Activated CD4-positive, alpha-beta T cell treated with anti-CD3 and anti-CD28 coated beads for 1 hour (primary cell): Measurements from ENCODE around the gene SEMA4B.
"Not testable (repeated sequence)": the region's sequence is repeated elsewhere in the genome, so short reads cannot be mapped to it uniquely, and the experiment has no call there.

ENCODE experiments used
- DNase-seq: peaks from one replicate; pipeline ENCODE4 v3.0.0-alpha.2; 2020

The SEMA4B gene, protein sequence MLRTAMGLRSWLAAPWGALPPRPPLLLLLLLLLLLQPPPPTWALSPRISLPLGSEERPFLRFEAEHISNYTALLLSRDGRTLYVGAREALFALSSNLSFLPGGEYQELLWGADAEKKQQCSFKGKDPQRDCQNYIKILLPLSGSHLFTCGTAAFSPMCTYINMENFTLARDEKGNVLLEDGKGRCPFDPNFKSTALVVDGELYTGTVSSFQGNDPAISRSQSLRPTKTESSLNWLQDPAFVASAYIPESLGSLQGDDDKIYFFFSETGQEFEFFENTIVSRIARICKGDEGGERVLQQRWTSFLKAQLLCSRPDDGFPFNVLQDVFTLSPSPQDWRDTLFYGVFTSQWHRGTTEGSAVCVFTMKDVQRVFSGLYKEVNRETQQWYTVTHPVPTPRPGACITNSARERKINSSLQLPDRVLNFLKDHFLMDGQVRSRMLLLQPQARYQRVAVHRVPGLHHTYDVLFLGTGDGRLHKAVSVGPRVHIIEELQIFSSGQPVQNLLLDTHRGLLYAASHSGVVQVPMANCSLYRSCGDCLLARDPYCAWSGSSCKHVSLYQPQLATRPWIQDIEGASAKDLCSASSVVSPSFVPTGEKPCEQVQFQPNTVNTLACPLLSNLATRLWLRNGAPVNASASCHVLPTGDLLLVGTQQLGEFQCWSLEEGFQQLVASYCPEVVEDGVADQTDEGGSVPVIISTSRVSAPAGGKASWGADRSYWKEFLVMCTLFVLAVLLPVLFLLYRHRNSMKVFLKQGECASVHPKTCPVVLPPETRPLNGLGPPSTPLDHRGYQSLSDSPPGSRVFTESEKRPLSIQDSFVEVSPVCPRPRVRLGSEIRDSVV

DNA sequence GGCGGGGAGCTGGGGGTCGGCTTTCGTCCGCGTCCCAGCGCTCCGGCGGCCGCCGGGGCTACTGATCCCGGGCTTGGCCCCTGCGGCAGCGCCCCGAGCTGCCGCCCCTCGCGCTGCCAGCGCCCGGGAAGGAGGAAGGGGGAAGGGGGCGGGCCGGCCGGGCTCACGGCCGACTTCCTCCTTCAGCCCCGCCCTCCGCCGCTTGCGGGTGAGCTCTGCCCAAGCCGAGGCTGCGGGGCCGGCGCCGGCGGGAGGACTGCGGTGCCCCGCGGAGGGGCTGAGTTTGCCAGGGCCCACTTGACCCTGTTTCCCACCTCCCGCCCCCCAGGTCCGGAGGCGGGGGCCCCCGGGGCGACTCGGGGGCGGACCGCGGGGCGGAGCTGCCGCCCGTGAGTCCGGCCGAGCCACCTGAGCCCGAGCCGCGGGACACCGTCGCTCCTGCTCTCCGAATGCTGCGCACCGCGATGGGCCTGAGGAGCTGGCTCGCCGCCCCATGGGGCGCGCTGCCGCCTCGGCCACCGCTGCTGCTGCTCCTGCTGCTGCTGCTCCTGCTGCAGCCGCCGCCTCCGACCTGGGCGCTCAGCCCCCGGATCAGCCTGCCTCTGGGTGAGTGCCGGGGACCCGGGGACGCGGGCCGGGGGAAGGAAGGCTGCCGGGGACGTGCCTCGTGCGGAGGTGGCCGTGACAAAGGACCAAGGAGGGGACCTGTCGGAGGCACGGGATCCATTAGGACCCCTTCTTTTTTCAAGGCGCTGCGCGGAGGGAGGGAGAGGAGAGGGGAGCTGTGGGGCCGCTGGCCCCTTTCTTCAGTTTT is at the start of gene SEMA4B:
Gene SEMA4B, plus strand, starts transcription at position 201 of the 814 bp plus-strand sequence. Its CDS starts 249 bp downstream, at position 450.
- DNase-seq = peak; percentile 43

DNA sequence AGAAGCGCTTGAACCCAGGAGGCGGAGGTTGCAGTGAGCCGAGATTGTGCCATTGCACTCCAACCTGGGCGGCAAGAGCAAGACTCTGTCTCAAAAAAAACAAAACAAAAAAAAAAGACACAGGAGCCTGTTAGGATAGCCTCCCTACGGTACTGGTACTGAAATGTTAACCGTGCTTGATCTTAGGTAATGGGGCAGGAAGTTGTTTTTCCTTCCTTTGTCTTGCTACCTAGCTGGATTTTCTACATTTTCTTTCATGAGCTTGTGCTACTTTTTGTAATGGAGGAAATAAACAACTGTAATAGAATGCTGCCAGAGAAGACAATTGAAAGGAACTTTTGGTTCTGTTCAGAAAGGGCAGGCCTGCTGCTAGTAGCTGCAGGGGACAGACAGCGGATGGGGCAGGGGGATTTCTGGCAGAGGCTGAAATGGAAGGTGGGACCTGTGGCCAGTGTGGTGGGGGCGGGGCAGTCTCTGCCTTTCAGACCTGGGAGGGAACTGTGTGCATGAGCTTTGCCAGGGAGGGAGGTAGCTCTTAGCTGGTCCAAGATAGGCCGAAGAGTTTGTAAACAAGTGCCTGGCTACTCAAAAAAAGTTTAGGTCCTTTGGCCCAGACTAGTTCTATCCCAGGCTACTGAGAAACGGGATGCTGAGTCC is 49.0 kb upstream of the SEMA4B start:
- no peak for DNase-seq

DNA sequence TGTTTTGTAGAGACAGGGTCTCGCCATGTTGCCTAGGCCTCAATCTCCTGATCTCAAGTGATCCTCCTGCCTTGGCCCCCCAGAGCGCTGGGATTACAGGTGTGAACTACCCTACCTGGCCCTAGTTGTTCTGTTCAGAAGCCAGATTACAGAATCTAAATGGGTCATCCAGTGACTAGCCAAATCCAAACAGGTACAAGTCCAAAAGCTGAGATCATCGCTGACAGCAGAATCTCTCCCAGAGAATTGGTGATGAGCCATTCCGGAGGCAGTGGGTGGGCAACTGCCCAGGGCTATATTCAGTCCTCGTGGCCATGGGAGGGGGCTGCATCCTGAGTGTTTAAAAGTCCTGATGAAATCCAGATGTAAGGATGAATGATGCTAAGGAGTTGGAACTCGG is 47.5 kb upstream of the SEMA4B start:
- no peak for DNase-seq

DNA sequence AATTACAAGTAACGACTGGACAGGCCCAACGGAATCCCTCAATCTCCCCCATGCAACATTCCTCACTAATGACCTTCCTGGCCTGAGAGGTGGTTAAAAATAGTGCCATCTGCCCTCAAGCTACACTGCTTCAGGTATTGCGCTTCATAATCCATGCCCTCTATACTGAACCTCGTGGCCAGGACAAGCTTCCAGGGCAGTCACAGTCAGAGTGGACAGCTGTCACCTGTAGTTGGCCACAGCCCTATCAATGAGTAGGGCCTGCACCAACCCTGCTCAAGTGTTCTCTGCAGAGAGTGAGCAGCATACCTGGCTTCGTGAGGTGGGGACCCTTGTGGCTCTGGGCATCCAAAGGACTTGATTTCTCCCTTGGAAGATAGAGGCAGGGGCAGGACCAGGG is 46.9 kb upstream of the SEMA4B start:
- DNase-seq = no peak

DNA sequence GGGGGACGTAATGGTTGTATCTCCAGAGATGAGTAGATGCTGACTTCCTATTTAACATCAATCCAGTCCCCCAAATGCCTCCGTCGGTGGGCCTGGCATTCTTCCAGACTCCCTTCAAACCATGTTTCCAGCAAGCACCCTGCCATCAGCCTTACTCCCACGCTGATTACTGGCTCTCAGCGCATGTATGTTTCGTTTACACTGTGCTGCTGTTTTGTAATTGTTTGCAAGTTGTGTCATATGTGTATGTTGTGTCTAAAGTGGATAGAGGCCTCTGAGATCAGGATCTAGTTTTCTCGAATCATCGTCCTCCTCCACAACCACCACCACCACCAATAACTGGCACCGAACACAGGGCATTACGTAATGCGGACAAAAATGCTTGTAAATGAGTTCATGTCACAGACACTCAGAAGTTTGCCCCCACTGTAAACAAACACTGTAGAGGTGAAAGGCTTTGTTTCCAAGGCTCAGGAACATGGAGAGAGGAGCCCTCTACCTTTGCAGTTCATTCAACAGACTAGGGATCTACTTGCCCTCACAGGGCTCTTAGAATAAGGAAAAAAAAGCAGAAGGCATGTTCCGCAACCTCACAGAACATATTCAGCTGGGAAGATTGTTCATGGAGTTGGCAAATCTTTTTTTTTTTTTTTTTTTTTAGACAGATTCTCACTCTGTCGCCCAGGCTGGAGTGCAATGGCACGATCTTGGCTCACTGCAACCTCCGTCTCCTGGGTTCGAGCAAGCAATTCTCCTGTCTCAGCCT is 46.1 kb upstream of the SEMA4B start:
- DNase-seq = no peak

DNA sequence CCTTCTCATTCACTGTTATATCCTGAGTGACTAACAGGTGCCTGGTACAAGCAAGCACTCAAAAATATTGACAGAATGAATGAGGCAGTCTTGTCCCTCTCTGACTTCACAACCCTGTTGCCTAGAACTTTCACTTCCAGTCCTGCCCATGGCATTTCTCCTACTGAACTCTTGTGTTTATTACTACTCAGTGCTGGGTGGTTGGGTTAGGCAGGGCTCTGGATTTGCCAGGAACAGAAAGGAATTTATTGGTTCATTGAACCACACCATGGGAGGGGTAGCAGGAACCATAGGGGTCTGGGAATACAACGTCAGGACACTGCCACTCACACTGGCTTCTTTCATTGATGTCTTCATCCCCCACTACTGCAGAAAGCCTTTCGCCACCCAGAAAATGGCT is 41.9 kb upstream of the SEMA4B start:
- no peak for DNase-seq

DNA sequence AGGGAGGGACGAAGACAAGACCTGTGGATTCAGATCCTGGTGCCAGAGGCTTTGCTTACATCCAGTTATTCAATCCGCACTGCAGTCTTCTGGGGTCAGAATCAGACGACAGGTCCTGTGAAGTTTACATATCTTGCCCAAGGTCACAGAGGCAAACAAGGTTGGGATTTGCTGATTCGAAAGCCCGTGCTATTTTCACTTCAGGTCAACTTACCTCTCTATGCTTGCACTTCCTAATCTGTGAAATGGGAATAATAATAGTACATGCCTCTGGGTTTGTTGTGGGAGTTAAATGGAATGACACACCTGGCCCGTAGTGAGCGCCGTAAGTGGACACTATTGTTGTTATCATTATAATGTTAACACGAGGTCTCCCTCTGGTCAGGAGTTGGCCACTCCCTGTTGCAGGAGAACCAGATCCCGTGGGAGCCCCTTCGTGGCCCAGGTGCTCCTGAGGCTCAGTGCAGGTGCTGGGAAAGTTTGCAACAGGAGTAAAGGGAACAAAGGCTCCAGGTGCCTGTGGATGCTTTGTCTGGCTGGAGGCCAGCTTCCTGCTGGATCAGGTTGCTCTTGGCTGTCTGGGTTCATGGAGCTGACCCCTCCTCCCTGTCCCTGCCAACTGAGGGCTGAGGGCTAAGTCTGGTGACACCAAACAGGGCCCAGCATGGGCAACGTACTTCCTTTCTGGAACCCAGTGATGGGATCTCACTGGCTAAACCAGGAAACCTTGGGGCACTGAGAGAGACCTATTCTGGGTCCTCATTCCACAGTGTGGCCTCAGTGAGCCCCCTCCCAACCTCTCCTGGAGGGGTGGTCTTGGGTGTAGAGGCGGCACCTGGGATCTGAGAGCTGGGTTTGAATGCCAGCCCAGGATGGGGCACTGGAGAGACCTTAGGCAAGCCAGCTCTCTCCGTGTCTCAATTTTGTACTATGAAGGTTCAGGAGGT is 40.1 kb upstream of the SEMA4B start:
- DNase-seq = no peak

DNA sequence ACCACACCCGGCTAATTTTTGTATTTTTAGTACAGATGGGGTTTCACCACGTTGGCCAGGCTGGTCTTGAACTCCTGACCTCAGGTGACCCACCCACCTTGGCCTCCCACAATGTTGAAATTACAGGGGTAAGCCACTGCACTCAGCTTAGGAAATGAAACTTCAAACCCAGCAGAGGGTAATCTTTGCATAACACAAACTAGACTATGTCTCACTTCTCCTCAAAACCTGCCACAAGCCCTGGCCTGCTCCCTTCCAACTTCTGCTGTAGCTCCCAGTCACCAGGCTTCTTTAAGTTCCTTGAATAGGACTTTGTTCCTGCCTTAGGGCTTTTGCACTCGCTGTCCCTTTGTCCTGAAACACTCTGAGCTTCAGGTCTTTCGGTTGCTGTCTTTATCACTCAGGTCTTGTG is 39.2 kb upstream of the SEMA4B start:
- DNase-seq = no peak

DNA sequence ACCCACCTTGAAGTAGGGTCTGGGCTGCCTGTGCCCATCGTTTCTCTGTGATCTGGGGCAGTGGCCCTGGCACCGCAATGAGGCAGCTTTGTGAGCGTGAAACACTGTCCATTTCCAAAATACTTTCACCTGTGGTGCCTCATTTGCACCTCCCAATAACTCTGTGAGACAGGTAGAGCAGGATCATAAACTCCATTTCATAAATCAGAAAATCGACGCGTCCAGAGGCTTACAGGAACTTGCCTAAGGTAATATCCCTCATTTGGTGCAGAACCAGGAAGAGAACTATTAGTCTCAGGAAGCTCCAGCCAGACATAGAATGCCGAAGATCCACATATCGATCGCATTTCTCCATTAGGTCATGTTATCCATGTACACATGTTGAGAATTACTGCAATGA is 38.2 kb upstream of the SEMA4B start:
- DNase-seq = no peak

DNA sequence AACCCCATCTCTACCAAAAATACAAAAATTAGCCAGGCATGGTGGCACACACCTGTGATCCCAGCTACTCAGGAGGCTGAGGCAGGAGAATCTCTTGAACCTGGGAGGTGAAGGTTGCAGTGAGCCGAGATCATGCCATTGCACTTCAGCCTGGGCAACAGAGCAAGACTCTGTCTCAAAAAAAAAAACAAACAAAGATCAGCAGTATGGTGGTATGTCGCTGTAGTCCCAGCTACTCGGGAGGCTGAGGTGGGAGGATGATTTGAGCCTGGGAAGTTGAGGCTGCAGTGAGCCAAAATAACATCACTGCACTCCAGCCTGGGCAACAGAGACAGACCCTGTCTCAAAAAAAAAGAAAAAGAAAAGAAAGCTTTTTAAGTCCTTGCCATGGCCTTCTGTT is 36.9 kb upstream of the SEMA4B start:
- DNase-seq = not testable (repeated sequence)

DNA sequence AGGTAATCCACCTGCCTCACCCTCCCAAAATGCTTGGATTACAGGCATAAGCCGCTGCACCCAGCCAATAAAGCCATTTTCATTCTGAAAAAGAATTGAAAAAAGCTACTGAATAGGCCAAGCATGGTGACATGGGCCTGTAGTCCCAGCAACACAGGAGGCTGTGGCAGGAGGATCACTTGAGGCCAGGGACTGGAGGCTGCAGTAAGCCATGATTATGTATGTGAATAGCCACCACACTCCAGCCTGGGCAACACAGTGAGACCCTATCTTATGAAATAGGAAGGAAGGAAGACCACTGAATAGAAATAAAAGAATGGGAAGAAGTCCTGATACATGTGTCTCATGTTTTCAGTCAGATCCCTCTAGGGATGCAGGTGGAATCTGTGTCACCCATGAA is 36.0 kb upstream of the SEMA4B start:
- no peak for DNase-seq

DNA sequence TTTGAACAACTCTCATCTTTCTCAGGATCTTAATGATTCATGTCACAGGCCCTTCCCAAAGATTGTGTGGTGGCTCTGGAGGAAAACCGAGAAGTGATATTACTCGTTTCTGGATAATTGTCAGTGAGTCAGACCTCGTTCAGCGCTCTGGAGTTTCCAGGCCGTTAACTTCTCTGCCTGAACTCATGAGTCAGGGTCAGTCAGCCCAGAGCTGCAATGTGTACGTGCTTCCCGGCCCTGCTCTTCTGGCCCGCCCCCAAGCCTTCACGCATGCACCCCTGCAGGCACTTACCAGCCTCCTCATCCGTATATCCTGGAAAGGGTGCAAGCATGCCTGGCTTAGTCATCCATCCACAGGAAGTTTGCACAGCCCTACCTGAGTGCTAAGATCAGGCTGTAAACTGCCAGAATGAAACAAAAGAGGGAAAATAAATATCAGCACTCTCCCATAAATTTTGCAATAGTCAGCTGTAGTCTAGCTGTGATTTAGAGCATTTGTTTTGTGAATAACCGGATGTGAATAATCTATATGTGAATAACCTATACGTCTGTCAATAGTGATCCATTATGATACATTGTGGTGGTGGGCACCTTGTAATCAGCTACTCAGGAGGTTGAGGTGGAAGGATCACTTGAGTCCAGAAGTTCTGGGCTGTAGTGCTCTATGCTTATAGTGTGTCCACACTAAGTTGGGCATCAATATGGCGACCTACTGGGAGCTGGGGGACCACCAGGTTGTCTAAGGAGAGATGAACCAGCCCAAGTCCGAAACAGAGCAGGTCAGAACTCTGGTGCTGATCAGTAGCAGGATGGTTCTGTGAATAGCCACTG is 35.3 kb upstream of the SEMA4B start:
- DNase-seq = no peak

DNA sequence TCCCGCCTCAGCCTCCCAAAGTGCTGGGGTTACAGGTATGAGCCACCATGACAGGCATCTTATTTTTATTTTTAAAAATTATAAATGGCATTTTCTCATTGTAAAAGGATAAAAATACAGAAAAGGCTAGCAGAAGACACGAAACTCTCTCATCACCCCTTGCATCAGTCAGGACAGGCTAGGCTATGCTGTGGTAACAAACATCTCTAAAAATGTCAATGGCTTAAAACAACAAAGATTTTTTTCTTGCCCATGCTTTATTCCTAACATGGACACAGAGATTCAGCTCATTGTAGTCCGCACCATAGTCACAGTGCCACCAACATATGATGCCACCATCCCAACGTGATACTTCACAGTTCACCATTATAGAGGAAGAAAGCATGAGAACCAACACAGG is 34.0 kb upstream of the SEMA4B start:
- no peak for DNase-seq

DNA sequence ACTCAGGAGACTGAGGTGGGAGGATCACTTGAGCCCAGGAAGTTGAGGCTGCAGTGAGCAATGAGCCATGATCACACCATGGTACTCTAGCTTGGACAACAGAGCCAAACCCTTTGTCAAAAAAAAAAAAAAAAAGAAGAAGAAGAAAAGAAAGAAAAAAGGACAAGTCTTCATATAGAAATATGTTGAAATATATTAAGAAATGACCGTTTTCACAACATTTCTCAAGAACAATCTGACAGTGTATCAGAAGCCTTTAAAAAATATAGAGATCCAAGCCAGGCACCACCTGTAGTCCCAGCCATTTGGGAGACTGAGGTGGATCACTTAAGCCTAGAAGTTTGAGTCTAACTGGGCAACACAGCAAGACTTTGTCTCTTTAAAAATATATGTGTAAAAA is 29.5 kb upstream of the SEMA4B start:
- DNase-seq = no peak

DNA sequence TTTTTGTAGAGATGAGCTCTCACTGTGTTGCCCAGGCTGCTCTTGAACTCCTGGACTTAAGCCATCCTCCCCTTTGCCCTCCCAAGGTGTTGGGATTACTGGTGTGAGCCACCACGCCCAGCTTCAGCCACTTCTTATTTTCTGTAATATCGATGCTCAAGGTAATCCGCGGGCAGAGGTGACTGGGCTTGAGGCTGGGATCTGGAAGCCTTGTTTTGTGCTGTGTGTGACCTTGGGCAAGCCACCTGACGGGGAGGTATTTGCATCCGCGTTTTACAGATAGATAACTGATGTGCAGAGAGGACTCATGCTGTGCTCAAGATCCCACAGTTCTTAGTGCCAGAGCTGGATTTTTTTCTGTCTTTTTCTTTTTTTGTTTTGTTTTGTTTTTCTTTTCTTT is 27.8 kb upstream of the SEMA4B start:
- DNase-seq = no peak

DNA sequence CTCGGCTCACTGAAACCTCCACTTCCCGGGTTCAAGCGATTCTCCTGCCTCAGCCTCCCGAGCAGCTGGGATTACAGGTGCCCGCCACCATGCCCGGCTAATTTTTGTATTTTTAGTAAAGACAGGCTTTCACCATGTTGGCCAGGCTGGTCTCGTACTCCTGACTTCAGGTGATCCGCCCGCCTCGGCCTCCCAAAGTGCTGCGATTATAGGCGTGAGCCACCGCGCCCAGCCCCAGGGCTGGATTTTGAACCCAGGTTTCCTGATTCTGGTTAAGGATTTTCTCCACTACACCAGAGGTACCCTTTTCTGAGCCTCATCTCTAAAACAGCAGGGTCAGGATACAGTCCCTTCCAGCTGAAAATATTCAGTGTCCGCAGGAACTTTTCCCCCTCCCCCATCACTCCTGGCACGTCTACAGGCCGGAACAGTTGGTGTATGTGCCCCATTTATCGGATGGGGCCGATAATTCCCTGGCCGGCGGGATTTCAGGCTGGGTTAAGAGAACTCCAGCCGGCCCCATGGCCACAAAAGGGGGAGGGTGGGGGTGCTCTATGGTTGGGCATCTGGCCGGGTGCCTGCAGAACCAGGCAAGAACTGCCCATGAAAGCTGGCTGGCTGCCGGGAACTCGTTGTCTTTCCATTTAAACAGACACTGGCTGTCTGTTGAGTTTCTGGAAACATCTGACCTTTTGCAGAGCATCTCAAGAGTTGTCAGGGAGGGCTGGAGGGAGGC is 26.8 kb upstream of the SEMA4B start:
- DNase-seq = no peak

DNA sequence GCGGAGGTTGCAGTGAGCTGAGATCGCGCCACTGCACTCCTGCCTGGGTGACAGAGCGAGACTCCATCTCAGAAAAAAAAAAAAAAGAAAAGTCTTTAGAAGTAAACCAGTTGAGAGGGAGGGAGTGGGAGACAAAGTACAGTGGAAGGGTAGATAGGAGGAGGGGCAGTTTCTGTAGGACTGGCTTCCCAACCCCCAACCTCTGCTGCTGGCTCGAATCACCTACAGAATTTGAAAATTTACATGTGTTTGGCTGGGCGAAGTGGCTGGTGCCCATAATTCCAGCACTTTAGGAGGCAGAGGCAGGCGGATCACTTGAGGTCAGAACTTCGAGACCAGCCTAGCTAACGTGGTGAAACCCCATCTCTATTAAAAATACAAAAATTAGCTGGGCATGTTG is 24.1 kb upstream of the SEMA4B start:
- DNase-seq = no peak

DNA sequence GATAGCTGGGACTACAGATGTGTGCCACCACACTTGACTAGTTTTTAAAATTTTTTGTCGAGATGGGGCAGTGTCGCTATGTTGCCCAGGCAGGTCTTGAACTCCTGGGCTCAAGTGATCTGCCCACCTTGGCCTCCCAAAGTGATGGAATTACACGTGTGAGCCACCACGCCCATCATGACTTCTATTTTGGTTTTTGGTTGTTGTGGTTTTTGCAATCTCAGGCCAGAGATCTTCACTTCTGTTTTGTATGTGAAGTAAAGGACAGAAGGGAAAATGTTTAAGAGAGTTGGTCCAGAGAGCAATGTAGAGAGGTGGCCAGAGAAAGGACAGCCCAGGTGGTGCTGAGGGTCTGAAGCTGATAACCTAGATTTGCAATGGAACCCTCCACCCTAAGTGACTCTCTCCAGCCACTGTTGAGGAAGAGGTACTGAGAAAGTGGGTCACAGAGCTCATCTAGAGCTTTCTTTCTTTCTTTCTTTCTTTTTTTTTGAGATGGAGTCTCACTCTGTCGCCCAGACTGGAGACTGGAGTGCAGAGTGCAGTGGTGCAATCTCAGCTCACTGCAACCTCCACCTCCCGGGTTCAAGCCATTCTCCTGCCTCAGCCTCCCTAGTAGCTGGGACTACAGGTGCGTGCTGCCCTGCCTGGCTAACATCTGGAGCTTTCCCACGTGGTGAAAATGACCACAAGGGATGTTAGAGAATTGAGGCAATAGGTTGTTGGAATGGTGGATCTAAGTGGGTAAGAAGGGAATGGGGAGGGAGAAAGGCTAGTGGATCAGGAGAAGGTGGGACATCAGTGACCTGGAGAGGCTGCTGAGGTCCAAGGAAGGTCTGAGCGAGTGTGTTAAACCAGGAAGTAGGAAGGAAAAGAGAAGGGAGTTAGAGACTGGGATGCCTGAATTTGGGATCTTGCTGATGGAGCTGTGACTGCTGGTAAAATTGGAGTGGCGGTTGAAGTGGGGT is 22.4 kb upstream of the SEMA4B start:
- DNase-seq = no peak
